Karpas-422 (cell line): Measurements from ENCODE around the gene PLXND1. TPM values are rescaled to one million over a fixed set of nuclear protein-coding genes. Genes with fewer than 3 reads are reported as not detected.

Experiments
- DNase-seq: peaks from one replicate; pipeline ENCODE4 v3.0.0-alpha.2; 2015
- H2AFZ ChIP-seq: fragments of 200-600 bp; sonication (generic); 2 replicates; pipeline ENCODE4 v1.6.1; 2014; ENCODE audit warnings: antibody characterized with exemption, low read length, mixed read lengths
- H3K27ac ChIP-seq: fragments of 200-600 bp; sonication (generic); 2 replicates; pipeline ENCODE4 v1.5.1; 2014; ENCODE audit warnings: mild to moderate bottlenecking, low read length, moderate library complexity
- H3K27me3 ChIP-seq: fragments of 200-600 bp; sonication (generic); 2 replicates; pipeline ENCODE4 v1.6.1; 2014; ENCODE audit warnings: low read length, mixed read lengths
- H3K36me3 ChIP-seq: fragments of 200-600 bp; sonication (generic); 2 replicates; pipeline ENCODE4 v1.6.1; 2014; ENCODE audit warnings: low read length, mixed read lengths; ENCODE audit not compliant: insufficient read depth
- H3K4me1 ChIP-seq: fragments of 200-600 bp; sonication (generic); 2 replicates; pipeline ENCODE4 v1.6.1; 2014; ENCODE audit warnings: mild to moderate bottlenecking, low read length, mixed read lengths
- H3K4me2 ChIP-seq: fragments of 200-600 bp; sonication (generic); 2 replicates; pipeline ENCODE4 v1.6.1; 2014; ENCODE audit warnings: low read length, low read depth, mild to moderate bottlenecking; ENCODE audit not compliant: poor library complexity, severe bottlenecking
- H3K4me3 ChIP-seq: fragments of 200-600 bp; sonication (generic); 2 replicates; pipeline ENCODE4 v1.5.1; 2014; ENCODE audit warnings: mild to moderate bottlenecking, antibody characterized with exemption, low read length, mixed read lengths
- H3K79me2 ChIP-seq: fragments of 200-600 bp; sonication (generic); 2 replicates; pipeline ENCODE4 v1.6.1; 2014; ENCODE audit warnings: mild to moderate bottlenecking, low read length, mixed read lengths
- H3K9ac ChIP-seq: fragments of 200-600 bp; sonication (generic); 2 replicates; pipeline ENCODE4 v1.6.0; 2014; ENCODE audit warnings: low read length
- H3K9me2 ChIP-seq: fragments of 200-600 bp; sonication (generic), shearing (Covaris generic); replicated peaks from 2 replicates; pipeline ENCODE4 v1.6.0; 2014; ENCODE audit warnings: mild to moderate bottlenecking, low read length, moderate library complexity; ENCODE audit not compliant: insufficient read depth
- H3K9me3 ChIP-seq: fragments of 300-700, 200-600 bp; sonication (generic); 2 replicates; pipeline ENCODE4 v1.6.1; 2014; ENCODE audit warnings: low read length, mixed read lengths
- H4K20me1 ChIP-seq: fragments of 200-600 bp; sonication (generic); 2 replicates; pipeline ENCODE4 v1.6.1; 2014; ENCODE audit warnings: mild to moderate bottlenecking, antibody characterized with exemption, low read length, low read depth; ENCODE audit not compliant: insufficient read depth
- total RNA-seq: library from RNA; depleted of rRNA; stranded (reverse); fragments of >200 nt; shearing (Covaris generic); gene quantifications from 2 replicates; pipeline ENCODE4 v1.2.3, GENCODE V29; 2014; ENCODE audit warnings: low replicate concordance

Gene PLXND1
- total RNA-seq, 1 experiment from 2014 or later = 0.52 TPM

GRCh38 chr3:129598000-129598381, 8.5 kb downstream of the PLXND1 start:
- no peak overlapping the region for H3K4me2 ChIP-seq
- H3K9ac ChIP-seq = no peak overlapping the region
- H3K4me1 ChIP-seq = no peaks in the 10 kb centered on the region
- no peaks in the 10 kb centered on the region for H3K27me3 ChIP-seq
- H3K9me3 ChIP-seq = no peaks in the 10 kb centered on the region
- no peaks in the 10 kb centered on the region for H3K9me2 ChIP-seq
- 0 out of 2 replicates have a peak, but pooled peaks cover 4% of the 10 kb centered on the region for H4K20me1 ChIP-seq
- DNase-seq = no peak
- H3K36me3 ChIP-seq = no peaks in the 10 kb centered on the region
- H3K27ac ChIP-seq = no peak overlapping the region
- H3K79me2 ChIP-seq = no peaks in the 10 kb centered on the region
- no peak overlapping the region for H3K4me3 ChIP-seq
- no peak overlapping the region for H2AFZ ChIP-seq

GRCh38 chr3:129597087-129597999, 9.1 kb downstream of the PLXND1 start:
- Histone ChIP-seq H3K9me3 (no peaks in the 10 kb centered on the region), H3K4me2 (no peak overlapping the region), H3K27ac (no peak overlapping the region), H3K9ac (no peak overlapping the region), H2AFZ (no peak overlapping the region), H3K79me2 (no peaks in the 10 kb centered on the region), H3K4me1 (peaks cover 5% of the 10 kb centered on the region; the same call in 1 of the 2 replicates), H3K9me2 (no peaks in the 10 kb centered on the region), H3K36me3 (no peaks in the 10 kb centered on the region), H4K20me1 (0 out of 2 replicates have a peak, but pooled peaks cover 2% of the 10 kb centered on the region), H3K27me3 (no peaks in the 10 kb centered on the region), H3K4me3 (no peak overlapping the region)
- DNase-seq = no peak

- Histone ChIP-seq H3K9me2 (no peaks in the 10 kb centered on the region), H3K27ac (no peak overlapping the region), H3K4me2 (no peak overlapping the region), H3K79me2 (no peaks in the 10 kb centered on the region), H3K36me3 (no peaks in the 10 kb centered on the region), H3K27me3 (no peaks in the 10 kb centered on the region), H3K4me1 (peaks cover 12% of the 10 kb centered on the region; the same call in 1 of the 2 replicates), H3K9me3 (no peaks in the 10 kb centered on the region), H2AFZ (no peak overlapping the region), H4K20me1 (no peaks in the 10 kb centered on the region; the same call in 1 of the 2 replicates), H3K4me3 (no peak overlapping the region), H3K9ac (no peak overlapping the region)
- DNase-seq = no peak
Observed at GRCh38 chr3:129596194-129597086, 10.0 kb downstream of the PLXND1 start.

GRCh38 chr3:129595544-129596193, 10.8 kb downstream of the PLXND1 start:
- Histone ChIP-seq H3K36me3 (no peaks in the 10 kb centered on the region), H3K9me2 (no peaks in the 10 kb centered on the region), H3K9me3 (no peaks in the 10 kb centered on the region), H4K20me1 (no peaks in the 10 kb centered on the region; the same call in 1 of the 2 replicates), H2AFZ (no peak overlapping the region), H3K4me1 (peaks cover 12% of the 10 kb centered on the region; the same call in 1 of the 2 replicates), H3K9ac (no peak overlapping the region), H3K4me3 (no peak overlapping the region), H3K79me2 (no peaks in the 10 kb centered on the region), H3K4me2 (no peak overlapping the region), H3K27ac (no peak overlapping the region), H3K27me3 (no peaks in the 10 kb centered on the region)
- no peak for DNase-seq

- H3K36me3 ChIP-seq = no peaks in the 10 kb centered on the region
- no peak overlapping the region for H2AFZ ChIP-seq
- H4K20me1 ChIP-seq = no peaks in the 10 kb centered on the region; the same call in 1 of the 2 replicates
- no peak overlapping the region for H3K4me3 ChIP-seq
- H3K4me1 ChIP-seq = peaks cover 12% of the 10 kb centered on the region; the same call in 1 of the 2 replicates
- H3K27ac ChIP-seq = no peak overlapping the region
- no peak overlapping the region for H3K9ac ChIP-seq
- H3K4me2 ChIP-seq = no peak overlapping the region
- H3K9me3 ChIP-seq = no peaks in the 10 kb centered on the region
- no peak for DNase-seq
- H3K9me2 ChIP-seq = no peaks in the 10 kb centered on the region
- no peaks in the 10 kb centered on the region for H3K79me2 ChIP-seq
- no peaks in the 10 kb centered on the region for H3K27me3 ChIP-seq
Observed at GRCh38 chr3:129594907-129595390, 11.5 kb downstream of the PLXND1 start.

- Histone ChIP-seq H3K79me2 (no peaks in the 10 kb centered on the region), H2AFZ (no peak overlapping the region), H3K9me2 (no peaks in the 10 kb centered on the region), H3K9ac (no peak overlapping the region), H3K4me1 (peaks cover 12% of the 10 kb centered on the region; the same call in 1 of the 2 replicates), H3K36me3 (no peaks in the 10 kb centered on the region), H3K27me3 (no peaks in the 10 kb centered on the region), H4K20me1 (no peaks in the 10 kb centered on the region; the same call in 1 of the 2 replicates), H3K4me2 (no peak overlapping the region), H3K4me3 (no peak overlapping the region), H3K9me3 (no peaks in the 10 kb centered on the region), H3K27ac (no peak overlapping the region)
- DNase-seq = no peak
Observed at GRCh38 chr3:129594409-129594808, 12.1 kb downstream of the PLXND1 start.

GRCh38 chr3:129593595-129594339, 12.7 kb downstream of the PLXND1 start:
- H3K4me1 ChIP-seq = peaks cover 12% of the 10 kb centered on the region; the same call in 1 of the 2 replicates
- no peaks in the 10 kb centered on the region for H3K9me3 ChIP-seq
- no peak overlapping the region for H3K27ac ChIP-seq
- H3K36me3 ChIP-seq = no peaks in the 10 kb centered on the region
- no peak overlapping the region for H3K4me3 ChIP-seq
- no peak overlapping the region for H2AFZ ChIP-seq
- no peaks in the 10 kb centered on the region for H3K9me2 ChIP-seq
- no peaks in the 10 kb centered on the region; the same call in 1 of the 2 replicates for H4K20me1 ChIP-seq
- no peak for DNase-seq
- H3K4me2 ChIP-seq = no peak overlapping the region
- H3K27me3 ChIP-seq = no peaks in the 10 kb centered on the region
- H3K9ac ChIP-seq = no peak overlapping the region
- no peaks in the 10 kb centered on the region for H3K79me2 ChIP-seq
